ENCODE measurements around the gene TENT5C.
A peak's percentile ranks its signal among the peaks of the same experiment; 100 is the strongest.
"Not testable (repeated sequence)": the region's sequence is repeated elsewhere in the genome, so short reads cannot be mapped to it uniquely, and the experiment has no call there.

TENT5C gene

GRCh38 chr1:117605774-117606648 lies at the start of gene TENT5C:
TSS of gene TENT5C (plus strand) at chr1:117606048. CDS start at chr1:117622869, 16,821 bp downstream.
- peak; percentile 100 for DNase-seq (ENCODE audit: extremely low spot score)
- POLR2A ChIA-PET = interaction anchor here (0.6 to 1.4 kb wide), 10 partner anchors 11 to 323 kb away, joined by 3 to 4 read pairs (median 3); partner anchors contain the start of genes GDAP2 and WDR3
- CTCF ChIA-PET = interaction anchor here (0.8 to 1.2 kb wide), 2 partner anchors 71 to 148 kb away, joined by 3 read pairs; no protein-coding TSS in a partner anchor
- TF ChIP-seq L3MBTL2 (conservative IDR thresholded peaks at IDR 0.05) (peak; percentile 32; the same call in 1 of the 2 replicates), PKNOX1 (IDR thresholded peaks at IDR 0.05) (peak; percentile 14; the same call in 1 of the 2 replicates), NFRKB (IDR thresholded peaks at IDR 0.05) (no peak), FOXK2 (IDR thresholded peaks at IDR 0.05) (no peak), FOXM1 (IDR thresholded peaks at IDR 0.05; ENCODE audit: borderline replicate concordance) (0 out of 2 replicates have a peak, but pooled peaks have one; percentile 10)

GRCh38 chr1:117556341-117556740 lies 49.5 kb upstream of the TENT5C start:
- TF ChIP-seq FOXM1 (IDR thresholded peaks at IDR 0.05; ENCODE audit: borderline replicate concordance) = no peak
- no peak for TF ChIP-seq ZNF384 (IDR thresholded peaks at IDR 0.05)
- no peak for TF ChIP-seq SP1 (IDR thresholded peaks at IDR 0.05)
- no peak for TF ChIP-seq SUZ12 (IDR thresholded peaks at IDR 0.05)
- TF ChIP-seq PKNOX1 (IDR thresholded peaks at IDR 0.05) = no peak
- no peak for TF ChIP-seq FOXA1 (IDR thresholded peaks at IDR 0.05)
- no peak for TF ChIP-seq L3MBTL2 (conservative IDR thresholded peaks at IDR 0.05)
- TF ChIP-seq NFRKB (IDR thresholded peaks at IDR 0.05) = no peak
- no peak for TF ChIP-seq ELF4 (IDR thresholded peaks at IDR 0.05)
- TF ChIP-seq CTBP1 (IDR thresholded peaks at IDR 0.05; ENCODE audit: borderline replicate concordance) = no peak
- TF ChIP-seq BHLHE40 (IDR thresholded peaks at IDR 0.05; ENCODE audit: borderline replicate concordance) = no peak
- TF ChIP-seq TARDBP (IDR thresholded peaks at IDR 0.05) = no peak
- TF ChIP-seq ARNT (IDR thresholded peaks at IDR 0.05) = no peak
- TF ChIP-seq FOXK2 (IDR thresholded peaks at IDR 0.05) = no peak
- no peak for TF ChIP-seq HDGF (IDR thresholded peaks at IDR 0.05; ENCODE audit: borderline replicate concordance)
- no peak for DNase-seq (ENCODE audit: extremely low spot score)
- CTCF ChIA-PET = no interaction called here
- POLR2A ChIA-PET = no interaction called here

GRCh38 chr1:117556976-117557375 lies 48.9 kb upstream of the TENT5C start:
- ChIA-PET POLR2A (no interaction called here), CTCF (no interaction called here)
- no peak for TF ChIP-seq ZNF384 (IDR thresholded peaks at IDR 0.05)
- TF ChIP-seq FOXA1 (IDR thresholded peaks at IDR 0.05) = no peak
- no peak for DNase-seq (ENCODE audit: extremely low spot score)

- DNase-seq (ENCODE audit: extremely low spot score); CTCF ChIA-PET; POLR2A ChIA-PET: not testable (repeated sequence)
Observed at GRCh38 chr1:117558451-117558850, 47.4 kb upstream of the TENT5C start.

- ChIA-PET CTCF (no interaction called here), POLR2A (no interaction called here)
- DNase-seq (ENCODE audit: extremely low spot score) = no peak
- TF ChIP-seq ARNT (IDR thresholded peaks at IDR 0.05) (no peak), FOXM1 (IDR thresholded peaks at IDR 0.05; ENCODE audit: borderline replicate concordance) (no peak), CTBP1 (IDR thresholded peaks at IDR 0.05; ENCODE audit: borderline replicate concordance) (no peak), SUZ12 (IDR thresholded peaks at IDR 0.05) (no peak), BHLHE40 (IDR thresholded peaks at IDR 0.05; ENCODE audit: borderline replicate concordance) (no peak), PKNOX1 (IDR thresholded peaks at IDR 0.05) (no peak), HDGF (IDR thresholded peaks at IDR 0.05; ENCODE audit: borderline replicate concordance) (no peak)
Observed at GRCh38 chr1:117559139-117559538, 46.7 kb upstream of the TENT5C start.

- POLR2A ChIA-PET = no interaction called here
- CTCF ChIA-PET = no interaction called here
- TF ChIP-seq FOXK2 (IDR thresholded peaks at IDR 0.05) (no peak), PKNOX1 (IDR thresholded peaks at IDR 0.05) (no peak), TARDBP (IDR thresholded peaks at IDR 0.05) (no peak), FOXA1 (IDR thresholded peaks at IDR 0.05) (no peak), SP1 (IDR thresholded peaks at IDR 0.05) (no peak), L3MBTL2 (conservative IDR thresholded peaks at IDR 0.05) (no peak)
- no peak for DNase-seq (ENCODE audit: extremely low spot score)
Observed at GRCh38 chr1:117559985-117560384, 45.9 kb upstream of the TENT5C start.

- no peak for TF ChIP-seq LEF1 (IDR thresholded peaks at IDR 0.05; ENCODE audit: borderline replicate concordance)
- no peak for TF ChIP-seq SP1 (IDR thresholded peaks at IDR 0.05)
- TF ChIP-seq BHLHE40 (IDR thresholded peaks at IDR 0.05; ENCODE audit: borderline replicate concordance) = no peak
- no peak for TF ChIP-seq PKNOX1 (IDR thresholded peaks at IDR 0.05)
- TF ChIP-seq FOXA1 (IDR thresholded peaks at IDR 0.05) = no peak
- ChIA-PET CTCF (no interaction called here), POLR2A (no interaction called here)
- no peak for DNase-seq (ENCODE audit: extremely low spot score)
Observed at GRCh38 chr1:117561071-117561470, 44.8 kb upstream of the TENT5C start.

Measured in HEK293T (cell line).